GM12878 (cell line): ENCODE data around the gene MUC13. TPM values are rescaled to one million over a fixed set of nuclear protein-coding genes. Genes with fewer than 3 reads are reported as not detected.

Experiments
- ATAC-seq: fragments of 200-7000 bp; cut with Tn5 transposase; 3 replicates; pipeline ENCODE4 v1.9.1; 2020; ENCODE audit warnings: mild to moderate bottlenecking, moderate library complexity
- BruUV-seq: library from RNA; stranded (reverse); fragments of 400-500 nt; replicated peaks from 2 replicates; lab custom pipeline; 2021; lab: Mats Ljungman, UMichigan
- CTCF ChIA-PET: fragments of 300-600 bp; sonication (Branson Sonifier 250); formaldehyde crosslinking; extraction: SDS; loops from one replicate; lab custom pipeline; 2021; ENCODE audit warnings: inconsistent platforms; lab: Yijun Ruan, JAX
- POLR2A ChIA-PET: fragments of 350-600 bp; formaldehyde crosslinking; extraction: SDS; loops from one replicate; lab custom pipeline; 2021; ENCODE audit warnings: inconsistent platforms; lab: Charles Lee
- RAD21 ChIA-PET: fragments of 300-600 bp; sonication (Branson Sonifier 250); formaldehyde crosslinking; loops from one replicate; lab custom pipeline; 2023; ENCODE audit warnings: antibody characterized with exemption; ENCODE audit not compliant: unreplicated experiment; lab: Charles Lee
- SMC1A ChIA-PET: fragments of 300-600 bp; sonication (Branson Sonifier 250); formaldehyde crosslinking; loops from one replicate; lab custom pipeline; 2023; ENCODE audit not compliant: unreplicated experiment, uncharacterized antibody; lab: Charles Lee
- DNase-seq: peaks from one replicate; pipeline ENCODE4 v3.0.0-alpha.2; 2011; ENCODE audit warnings: low read depth, low spot score
- FAIRE-seq: peaks from 3 replicates; lab custom pipeline; 2011; peaks lifted over from hg19 to GRCh38; lab: Jason Lieb, UNC
- H2AFZ ChIP-seq: 2 replicates; pipeline ENCODE4 v1.6.0; 2011; ENCODE audit warnings: low read depth, low read length, control low read depth; ENCODE audit not compliant: control insufficient read depth
- H3K27ac ChIP-seq: 2 replicates; pipeline ENCODE4 v1.5.1; 2011; ENCODE audit warnings: control low read depth; ENCODE audit not compliant: control insufficient read depth, insufficient read depth
- H3K27me3 ChIP-seq, 2 experiments: replicated peaks in 1 of 2; 2 replicates each; pipeline versions ENCODE4 v1.6.0 to v1.6.1; 2011; ENCODE audit warnings: low read length in 1 of 2; ENCODE audit not compliant: control insufficient read depth in 2 of 2, insufficient read depth in 2 of 2
- H3K36me3 ChIP-seq, 2 experiments: 2 replicates each; pipeline ENCODE4 v1.5.1; 2011; ENCODE audit warnings: low read length in 1 of 2; ENCODE audit not compliant: control insufficient read depth in 2 of 2, insufficient read depth in 2 of 2
- H3K4me1 ChIP-seq: 2 replicates; pipeline ENCODE4 v1.6.1; 2011; ENCODE audit warnings: mild to moderate bottlenecking, low read length, moderate library complexity, mixed read lengths; ENCODE audit not compliant: control insufficient read depth, insufficient read depth
- H3K4me2 ChIP-seq: 2 replicates; pipeline ENCODE4 v1.6.0; 2011; ENCODE audit warnings: control low read depth; ENCODE audit not compliant: control insufficient read depth, insufficient read depth
- H3K4me3 ChIP-seq: fragments of 200-600 bp; sonication (generic); 2 replicates; pipeline ENCODE4 v1.5.1; 2016
- H3K79me2 ChIP-seq: 2 replicates; pipeline ENCODE4 v1.6.0; 2011; ENCODE audit warnings: low read length; ENCODE audit not compliant: control insufficient read depth, insufficient read depth
- H3K9ac ChIP-seq: 2 replicates; pipeline ENCODE4 v1.8.0; 2011; ENCODE audit warnings: low read length, control low read depth, mixed read lengths; ENCODE audit not compliant: control insufficient read depth, insufficient read depth
- H3K9me3 ChIP-seq: replicated peaks from 3 replicates; pipeline ENCODE4 v1.5.1; 2011; ENCODE audit warnings: mild to moderate bottlenecking, low read length; ENCODE audit not compliant: control insufficient read depth, insufficient read depth
- H4K20me1 ChIP-seq: 2 replicates; pipeline ENCODE4 v1.6.0; 2011; ENCODE audit not compliant: control insufficient read depth, insufficient read depth
- CHD2 ChIP-seq: IDR thresholded peaks from 2 replicates; pipeline ENCODE4 v1.6.1; 2011; ENCODE audit warnings: low read depth, low read length, improper control_type of control experiment, borderline replicate concordance
- CREM ChIP-seq: IDR thresholded peaks from 2 replicates; pipeline ENCODE4 v1.6.1; 2014; ENCODE audit warnings: antibody characterized with exemption, low read depth
- EED ChIP-seq: sonication (generic); IDR thresholded peaks from 2 replicates; pipeline ENCODE4 v1.6.1; 2016; ENCODE audit warnings: antibody characterized with exemption, low read depth
- ESRRA ChIP-seq: IDR thresholded peaks from 2 replicates; pipeline ENCODE4 v1.6.1; 2012; ENCODE audit warnings: mild to moderate bottlenecking, low read length, improper control_type of control experiment
- FOXK2 ChIP-seq: fragments of 450-650 bp; IDR thresholded peaks from 2 replicates; pipeline ENCODE4 v1.6.1; 2017; ENCODE audit warnings: mild to moderate bottlenecking, moderate library complexity
- HSF1 ChIP-seq: fragments of 150-350 bp; IDR thresholded peaks from 2 replicates; pipeline ENCODE4 v1.6.1; 2014; ENCODE audit warnings: mild to moderate bottlenecking, low read depth, low read length
- JUND ChIP-seq: IDR thresholded peaks from 2 replicates; pipeline ENCODE4 v1.6.1; 2012; ENCODE audit warnings: low read depth, mild to moderate bottlenecking, low read length, improper control_type of control experiment, moderate library complexity
- MEF2B ChIP-seq: fragments of 450-650 bp; IDR thresholded peaks from 2 replicates; pipeline ENCODE4 v1.6.1; 2018; ENCODE audit warnings: mild to moderate bottlenecking, moderate library complexity; ENCODE audit not compliant: partially characterized antibody, poor library complexity, severe bottlenecking
- POLR2AphosphoS5 ChIP-seq: IDR thresholded peaks from 2 replicates; pipeline ENCODE4 v1.6.1; 2011; ENCODE audit warnings: mild to moderate bottlenecking, low read length, inconsistent platforms
- RUNX3 ChIP-seq: IDR thresholded peaks from 2 replicates; pipeline ENCODE4 v1.6.1; 2012; ENCODE audit warnings: low read length, inconsistent platforms
- SMAD5 ChIP-seq: IDR thresholded peaks from 2 replicates; pipeline ENCODE4 v1.6.1; 2016; ENCODE audit warnings: antibody characterized with exemption, low read depth
- TARDBP ChIP-seq: IDR thresholded peaks from 2 replicates; pipeline ENCODE4 v1.6.1; 2016; ENCODE audit warnings: borderline replicate concordance
- TCF3 ChIP-seq: IDR thresholded peaks from 2 replicates; pipeline ENCODE4 v1.6.1; 2012; ENCODE audit warnings: low read depth, mild to moderate bottlenecking, low read length, borderline replicate concordance; ENCODE audit not compliant: insufficient read depth
- ZNF217 ChIP-seq: fragments of 450-650 bp; IDR thresholded peaks from 2 replicates; pipeline ENCODE4 v1.6.1; 2017; ENCODE audit warnings: antibody characterized with exemption, mild to moderate bottlenecking
- ZNF24 ChIP-seq: fragments of 450-650 bp; IDR thresholded peaks from 2 replicates; pipeline ENCODE4 v1.6.1; 2017; ENCODE audit warnings: antibody characterized with exemption, mild to moderate bottlenecking
- ZSCAN29 ChIP-seq: fragments of 450-650 bp; IDR thresholded peaks from 2 replicates; pipeline ENCODE4 v1.6.1; 2017; ENCODE audit warnings: mild to moderate bottlenecking, moderate library complexity
- ZZZ3 ChIP-seq: IDR thresholded peaks from 2 replicates; pipeline ENCODE4 v1.6.1; 2011; ENCODE audit warnings: low read depth; ENCODE audit not compliant: control insufficient read depth, insufficient read length
- WGBS: methylation state at CpG from one replicate; pipeline ENCODE4 v1.1.6; 2016; ENCODE audit warnings: low lambda C conversion rate; ENCODE audit not compliant: insufficient replicate concordance, insufficient coverage; ENCODE audit errors: missing lambda C conversion rate; 5-methylcytosine and 5-hydroxymethylcytosine counted together
- in situ Hi-C: fragments of 300-500 bp; cut with MboI; formaldehyde crosslinking; loops from 9 replicates; pipeline ENCODE4 v1.14.3; 2018; ENCODE audit warnings: mixed read lengths
- intact Hi-C: fragments of 100-400 bp; cut with micrococcal nuclease; formaldehyde crosslinking; loops from one replicate; pipeline ENCODE4 v1.14.2; 2022; ENCODE audit not compliant: unreplicated experiment
- polyA plus RNA-seq, 11 experiments: library from polyadenylated mRNA; depleted of rRNA in 4 of 11; unstranded in 6 of 11; stranded (reverse) in 5 of 11; fragments of >200 nt; fragmentation: Nextera tagmentation in 4 of 11; fragmentation: Illumina TruSeq in 1 of 11; extraction: Ambion mirVana in 4 of 11; extraction: Trizol in 1 of 11; gene quantifications; 1 replicate in 1 of 11; 2 replicates in 10 of 11; pipeline versions ENCODE4 v1.2.1 to v1.2.3, GENCODE V29; 2011 to 2016; ENCODE audit warnings: inconsistent platforms in 2 of 11, missing spikeins in 2 of 11, low read depth in 1 of 11
- total RNA-seq, 4 experiments: library from RNA; depleted of rRNA in 3 of 4; stranded (reverse); fragments of >200 nt in 3 of 4; fragmentation: Illumina TruSeq in 1 of 4; extraction: Trizol in 1 of 4; gene quantifications; 2 replicates each; pipeline versions ENCODE4 v1.2.1 to v1.2.3, GENCODE V29; 2013 to 2021

Gene MUC13
- total and polyA plus RNA-seq, 10 of the 15 experiments (the other 5 are each of a cell fraction or from before 2014, with no cell fraction given) = 0.27 to 60.1 (median 0.76) TPM

DNA sequence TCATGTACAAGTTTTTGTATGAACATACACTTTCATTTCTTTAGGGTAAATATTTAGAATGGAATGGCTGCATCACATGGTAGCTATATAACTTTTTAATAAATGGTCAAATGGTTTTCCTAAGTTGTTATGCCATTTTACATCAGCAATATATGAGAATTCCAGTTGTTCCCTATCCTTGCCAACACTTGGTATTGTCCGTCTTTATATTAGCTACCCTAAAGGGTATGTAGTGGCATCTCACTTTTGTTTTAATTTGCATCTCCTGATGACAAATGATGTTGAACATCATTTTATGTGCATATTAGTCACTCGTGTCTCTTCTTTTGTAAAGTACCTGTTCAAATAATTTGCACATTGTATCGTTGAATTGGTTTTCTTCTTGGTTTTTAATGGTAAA is 2.5 kb upstream of the MUC13 start:
- ChIA-PET SMC1A (interaction anchor here (1.0 to 4.5 kb wide), 9 partner anchors 8 to 67 kb away, joined by 3 to 26 read pairs (median 4); no protein-coding TSS in a partner anchor), CTCF (interaction anchor here (0.6 to 4.9 kb wide), 7 partner anchors 8 to 500 kb away, joined by 3 to 40 read pairs (median 6); no protein-coding TSS in a partner anchor), POLR2A (no interaction called here), RAD21 (interaction anchor here (1.1 to 5.4 kb wide), 2 partner anchors 9 to 116 kb away, joined by 3 to 39 read pairs; no protein-coding TSS in a partner anchor)
- no TSS peak for BruUV-seq
- Histone ChIP-seq H3K36me3 (no peaks in the 10 kb centered on the region), H3K27ac (no peak overlapping the region), H3K4me2 (no peak overlapping the region), H3K4me3 (no peak overlapping the region), H3K9ac (no peak overlapping the region), H3K27me3 (no peaks in the 10 kb centered on the region; a peak in 1 of 4 replicates), H3K4me1 (no peaks in the 10 kb centered on the region; the same call in 1 of the 2 replicates), H2AFZ (no peak overlapping the region), H3K9me3 (no peaks in the 10 kb centered on the region; the same call in 2 of the 3 replicates), H4K20me1 (no peaks in the 10 kb centered on the region), H3K79me2 (no peaks in the 10 kb centered on the region)
- FAIRE-seq (no peak), DNase-seq (no peak), ATAC-seq (no peak)
- in situ Hi-C loops (no loop called here), intact Hi-C loops (no loop called here)
- WGBS = 66% methylated on average over 3 of the region's 3 CpGs
- no peak for TF ChIP-seq ZNF24
- TF ChIP-seq ZSCAN29 = no peak
- TF ChIP-seq EED = no peak
- no peak for TF ChIP-seq POLR2AphosphoS5
- no peak for TF ChIP-seq TARDBP
- TF ChIP-seq CHD2 = no peak
- no peak for TF ChIP-seq ESRRA
- no peak for TF ChIP-seq CREM
- no peak for TF ChIP-seq FOXK2
- no peak for TF ChIP-seq ZNF217
- no peak for TF ChIP-seq SMAD5
- TF ChIP-seq TCF3 = no peak
- TF ChIP-seq RUNX3 = no peak
- TF ChIP-seq MEF2B = no peak
- TF ChIP-seq HSF1 = no peak
- TF ChIP-seq ZZZ3 = no peak
- TF ChIP-seq JUND = no peak
